MCF 10A (cell line): ENCODE measurements around the gene TSPAN17. TPM values are rescaled to one million over a fixed set of nuclear protein-coding genes. Genes with fewer than 3 reads are reported as not detected.

Source experiments
- BruUV-seq: library from RNA; stranded (reverse); fragments of 400-500 nt; replicated peaks from 2 replicates; lab custom pipeline; 2021; lab: Mats Ljungman, UMichigan
- CTCF ChIA-PET: fragments of 300-600 bp; sonication (Branson Sonifier 250); formaldehyde crosslinking; extraction: SDS; loops from one replicate; lab custom pipeline; 2021; ENCODE audit warnings: antibody characterized with exemption, inconsistent platforms; lab: Yijun Ruan, JAX
- POLR2A ChIA-PET: fragments of 300-600, 350-650 bp; sonication (Branson Sonifier 250); formaldehyde crosslinking; extraction: SDS; loops from one replicate; lab custom pipeline; 2020; ENCODE audit warnings: antibody characterized with exemption, inconsistent platforms; lab: Yijun Ruan, JAX
- DNase-seq: peaks from one replicate; pipeline ENCODE4 v3.0.0-alpha.2; 2018; ENCODE audit not compliant: unreplicated experiment
- H3K27ac Mint-ChIP-seq: one replicate; pipeline ENCODE4 v1.8.0; 2022; ENCODE audit warnings: mild to moderate bottlenecking, low read depth, mixed read lengths; ENCODE audit not compliant: unreplicated experiment
- H3K27me3 Mint-ChIP-seq: one replicate; pipeline ENCODE4 v1.8.0; 2022; ENCODE audit warnings: mixed read lengths; ENCODE audit not compliant: insufficient read depth, unreplicated experiment
- H3K36me3 Mint-ChIP-seq: one replicate; pipeline ENCODE4 v1.8.0; 2022; ENCODE audit warnings: mild to moderate bottlenecking, moderate library complexity, mixed read lengths; ENCODE audit not compliant: insufficient read depth, unreplicated experiment
- H3K4me1 Mint-ChIP-seq: one replicate; pipeline ENCODE4 v1.8.0; 2022; ENCODE audit warnings: mixed read lengths; ENCODE audit not compliant: insufficient read depth, unreplicated experiment
- H3K4me3 Mint-ChIP-seq: one replicate; pipeline ENCODE4 v1.8.0; 2022; ENCODE audit warnings: mild to moderate bottlenecking, moderate library complexity, mixed read lengths; ENCODE audit not compliant: unreplicated experiment
- H3K9me3 Mint-ChIP-seq: one replicate; pipeline ENCODE4 v1.8.0; 2022; ENCODE audit warnings: mixed read lengths; ENCODE audit not compliant: unreplicated experiment
- CTCF ChIP-seq: fragments of 200-600 bp; IDR thresholded peaks from one replicate; pipeline ENCODE4 v1.8.0; 2022; ENCODE audit warnings: antibody characterized with exemption, mild to moderate bottlenecking; ENCODE audit not compliant: unreplicated experiment
- intact Hi-C: fragments of 100-400 bp; cut with micrococcal nuclease; formaldehyde crosslinking; loops from 2 replicates; pipeline ENCODE4 v1.14.1; 2022
- total RNA-seq: library from RNA; stranded (reverse); gene quantifications from 2 replicates; pipeline ENCODE4 v1.2.3, GENCODE V29; 2022

Gene TSPAN17
- total RNA-seq, 1 experiment from 2014 or later, result 36.7 TPM

GRCh38 chr5:176642675-176643490 is 4.4 kb upstream of the TSPAN17 start:
- TF ChIP-seq CTCF, result no peak
- no TSS peak for BruUV-seq
- no peak overlapping the region for H3K4me3 Mint-ChIP-seq
- ChIA-PET CTCF (interaction anchor here (1.0 to 1.8 kb wide), 3 partner anchors 65 to 70 kb away, joined by 3 to 8 read pairs (median 3); no protein-coding TSS in a partner anchor), POLR2A (no interaction called here)
- no peak for DNase-seq
- H3K27ac Mint-ChIP-seq, result no peak overlapping the region
- no peaks in the 10 kb centered on the region for H3K36me3 Mint-ChIP-seq
- H3K4me1 Mint-ChIP-seq, result no peaks in the 10 kb centered on the region
- no peaks in the 10 kb centered on the region for H3K9me3 Mint-ChIP-seq
- intact Hi-C loops, result no loop called here
- no peaks in the 10 kb centered on the region for H3K27me3 Mint-ChIP-seq

GRCh38 chr5:176643491-176644219 is 3.6 kb upstream of the TSPAN17 start:
- no peaks in the 10 kb centered on the region for H3K36me3 Mint-ChIP-seq
- H3K4me3 Mint-ChIP-seq, result no peak overlapping the region
- peaks cover 5% of the 10 kb centered on the region for H3K4me1 Mint-ChIP-seq
- ChIA-PET CTCF (interaction anchor here (0.6 to 9.4 kb wide), 4 partner anchors 15 to 70 kb away, joined by 3 to 122 read pairs (median 6); no protein-coding TSS in a partner anchor), POLR2A (no interaction called here)
- no peaks in the 10 kb centered on the region for H3K9me3 Mint-ChIP-seq
- H3K27ac Mint-ChIP-seq, result no peak overlapping the region
- TF ChIP-seq CTCF, result no peak
- intact Hi-C loops, result no loop called here
- no peaks in the 10 kb centered on the region for H3K27me3 Mint-ChIP-seq
- BruUV-seq, result no TSS peak
- DNase-seq, result no peak

GRCh38 chr5:176644294-176644693 is 3.0 kb upstream of the TSPAN17 start:
- Mint-ChIP-seq H3K9me3 (no peaks in the 10 kb centered on the region), H3K36me3 (no peaks in the 10 kb centered on the region), H3K27me3 (no peaks in the 10 kb centered on the region), H3K4me3 (no peak overlapping the region), H3K4me1 (peaks cover 9% of the 10 kb centered on the region), H3K27ac (no peak overlapping the region)
- intact Hi-C loops, result no loop called here
- ChIA-PET POLR2A (interaction anchor here (0.7 kb wide), 1 partner anchor 218 kb away, joined by 3 read pairs; no protein-coding TSS in a partner anchor), CTCF (interaction anchor here (1.3 to 9.4 kb wide), 3 partner anchors 15 to 71 kb away, joined by 3 to 122 read pairs (median 8); no protein-coding TSS in a partner anchor)
- no TSS peak for BruUV-seq
- TF ChIP-seq CTCF, result no peak
- no peak for DNase-seq
